ENCODE measurements around the gene CCL20. TPM values are rescaled to one million over a fixed set of nuclear protein-coding genes. Genes with fewer than 3 reads are reported as not detected.

The CCL20 gene
- total RNA-seq, 1 experiment from 2014 or later: not detected

GRCh38 chr2:227774011-227774624 is 39.5 kb upstream of the CCL20 start:
- ChIA-PET POLR2A (ENCODE audit: low non-redundant PET) (no interaction called here), CTCF (interaction anchor here (0.6 kb wide), 1 partner anchor 51 kb away, joined by 8 read pairs; no protein-coding TSS in a partner anchor)
- H3K27ac ChIP-seq (ENCODE audit: low read depth, low read length, poor library complexity, severe bottlenecking): no peak overlapping the region
- no peaks in the 10 kb centered on the region for H3K4me1 ChIP-seq (ENCODE audit: insufficient read depth, low read length, poor library complexity, severe bottlenecking)
- no peaks in the 10 kb centered on the region for H3K36me3 ChIP-seq (ENCODE audit: insufficient read depth, low read length, poor library complexity, severe bottlenecking)
- TF ChIP-seq CTCF (conservative IDR thresholded peaks at IDR 0.05; ENCODE audit: low read depth, low read length) (peak; percentile 43; the same call in 1 of the 2 replicates), EZH2 (IDR thresholded peaks at IDR 0.05; ENCODE audit: borderline replicate concordance, low read depth, low read length, poor library complexity, severe bottlenecking) (no peak)
- no peaks in the 10 kb centered on the region for H3K9me3 ChIP-seq (ENCODE audit: low read depth, low read length, poor library complexity, severe bottlenecking)
- H3K4me3 ChIP-seq (ENCODE audit: low read depth, low read length, poor library complexity, severe bottlenecking): no peak overlapping the region
- intact Hi-C loops (cut with micrococcal nuclease; ENCODE audit: unreplicated experiment): no loop called here
- DNase-seq (ENCODE audit: low spot score): no peak
- no TSS peak for BruUV-seq (replicated peaks)
- H3K27me3 ChIP-seq (replicated peaks; ENCODE audit: insufficient read depth, low read depth, low read length, poor library complexity): no peaks in the 10 kb centered on the region

GRCh38 chr2:227774895-227775842 is 38.5 kb upstream of the CCL20 start:
- Histone ChIP-seq H3K27ac (ENCODE audit: low read depth, low read length, poor library complexity, severe bottlenecking) (no peak overlapping the region), H3K4me3 (ENCODE audit: low read depth, low read length, poor library complexity, severe bottlenecking) (no peak overlapping the region), H3K27me3 (replicated peaks; ENCODE audit: insufficient read depth, low read depth, low read length, poor library complexity) (no peaks in the 10 kb centered on the region), H3K9me3 (ENCODE audit: low read depth, low read length, poor library complexity, severe bottlenecking) (no peaks in the 10 kb centered on the region), H3K4me1 (ENCODE audit: insufficient read depth, low read length, poor library complexity, severe bottlenecking) (no peaks in the 10 kb centered on the region), H3K36me3 (ENCODE audit: insufficient read depth, low read length, poor library complexity, severe bottlenecking) (no peaks in the 10 kb centered on the region)
- ChIA-PET CTCF (no interaction called here), POLR2A (ENCODE audit: low non-redundant PET) (no interaction called here)
- no peak for DNase-seq (ENCODE audit: low spot score)
- no TSS peak for BruUV-seq (replicated peaks)
- intact Hi-C loops (cut with micrococcal nuclease; ENCODE audit: unreplicated experiment): no loop called here
- TF ChIP-seq CTCF (conservative IDR thresholded peaks at IDR 0.05; ENCODE audit: low read depth, low read length) (no peak), EZH2 (IDR thresholded peaks at IDR 0.05; ENCODE audit: borderline replicate concordance, low read depth, low read length, poor library complexity, severe bottlenecking) (no peak)

- ChIA-PET CTCF (interaction anchor here (0.7 kb wide), 1 partner anchor 81 kb away, joined by 6 read pairs; no protein-coding TSS in a partner anchor), POLR2A (ENCODE audit: low non-redundant PET) (no interaction called here)
- Histone ChIP-seq H3K27me3 (replicated peaks; ENCODE audit: insufficient read depth, low read depth, low read length, poor library complexity) (no peaks in the 10 kb centered on the region), H3K4me1 (ENCODE audit: insufficient read depth, low read length, poor library complexity, severe bottlenecking) (no peaks in the 10 kb centered on the region), H3K27ac (ENCODE audit: low read depth, low read length, poor library complexity, severe bottlenecking) (no peak overlapping the region), H3K9me3 (ENCODE audit: low read depth, low read length, poor library complexity, severe bottlenecking) (no peaks in the 10 kb centered on the region), H3K4me3 (ENCODE audit: low read depth, low read length, poor library complexity, severe bottlenecking) (no peak overlapping the region), H3K36me3 (ENCODE audit: insufficient read depth, low read length, poor library complexity, severe bottlenecking) (no peaks in the 10 kb centered on the region)
- intact Hi-C loops (cut with micrococcal nuclease; ENCODE audit: unreplicated experiment): no loop called here
- DNase-seq (ENCODE audit: low spot score): no peak
- TF ChIP-seq EZH2 (IDR thresholded peaks at IDR 0.05; ENCODE audit: borderline replicate concordance, low read depth, low read length, poor library complexity, severe bottlenecking) (no peak), CTCF (conservative IDR thresholded peaks at IDR 0.05; ENCODE audit: low read depth, low read length) (no peak)
- BruUV-seq (replicated peaks): no TSS peak
Measured at GRCh38 chr2:227780981-227781615, 32.5 kb upstream of the CCL20 start.

All from A673 (cell line).